OCI-LY7 (cell line): ENCODE data around the gene DNMT3A. TPM values are rescaled to one million over a fixed set of nuclear protein-coding genes. Genes with fewer than 3 reads are reported as not detected.

Source experiments
- BruUV-seq: library from RNA; stranded (reverse); fragments of 400-500 nt; replicated peaks from 2 replicates; lab custom pipeline; 2021; lab: Mats Ljungman, UMichigan
- CTCF ChIA-PET: fragments of 300-600 bp; sonication (Branson Sonifier 250); formaldehyde crosslinking; loops from one replicate; lab custom pipeline; 2022; ENCODE audit warnings: antibody characterized with exemption; ENCODE audit not compliant: unreplicated experiment; lab: Charles Lee
- POLR2A ChIA-PET: fragments of 300-600 bp; sonication (Branson Sonifier 250); formaldehyde crosslinking; loops from one replicate; lab custom pipeline; 2022; ENCODE audit warnings: antibody characterized with exemption; lab: Charles Lee
- DNase-seq: peaks from one replicate; pipeline ENCODE4 v3.0.0-alpha.2; 2015; ENCODE audit warnings: low spot score
- H2AFZ ChIP-seq: fragments of 200-600 bp; sonication (generic), shearing (Covaris generic); 2 replicates; pipeline ENCODE4 v1.6.1; 2014; ENCODE audit warnings: mild to moderate bottlenecking, antibody characterized with exemption, low read length, moderate library complexity
- H3K27ac ChIP-seq: fragments of 200-600 bp; sonication (generic); 2 replicates; pipeline ENCODE4 v1.5.1; 2014; ENCODE audit warnings: mixed run types, low read depth, mild to moderate bottlenecking, moderate library complexity, low read length, inconsistent platforms; ENCODE audit not compliant: poor library complexity, severe bottlenecking
- H3K36me3 ChIP-seq: fragments of 200-600 bp; sonication (generic); 2 replicates; pipeline ENCODE4 v1.6.1; 2014; ENCODE audit warnings: mild to moderate bottlenecking, antibody characterized with exemption, low read length, moderate library complexity, mixed read lengths; ENCODE audit not compliant: insufficient read depth
- H3K4me1 ChIP-seq: fragments of 200-600 bp; sonication (generic); 2 replicates; pipeline ENCODE4 v1.5.1; 2014; ENCODE audit warnings: mild to moderate bottlenecking, low read length; ENCODE audit not compliant: insufficient read depth, poor library complexity, severe bottlenecking
- H3K4me2 ChIP-seq: fragments of 200-600 bp; sonication (generic); 2 replicates; pipeline ENCODE4 v1.6.1; 2014; ENCODE audit warnings: mild to moderate bottlenecking, low read length
- H3K4me3 ChIP-seq: fragments of 200-600 bp; sonication (generic); 2 replicates; pipeline ENCODE4 v1.5.1; 2014; ENCODE audit warnings: mild to moderate bottlenecking, low read depth, low read length; ENCODE audit not compliant: poor library complexity, severe bottlenecking
- H3K79me2 ChIP-seq: fragments of 200-600 bp; sonication (generic); 2 replicates; pipeline ENCODE4 v1.6.1; 2016; ENCODE audit warnings: low read depth, mild to moderate bottlenecking, low read length, moderate library complexity, mixed read lengths; ENCODE audit not compliant: insufficient read depth
- H3K9me2 ChIP-seq: fragments of 200-600 bp; sonication (generic); 2 replicates; pipeline ENCODE4 v1.6.1; 2016; ENCODE audit warnings: mild to moderate bottlenecking, low read length, mixed read lengths; ENCODE audit not compliant: insufficient read depth
- H3K9me3 ChIP-seq: fragments of 200-600 bp; sonication (generic); 2 replicates; pipeline ENCODE4 v1.6.1; 2014; ENCODE audit warnings: mild to moderate bottlenecking, mixed run types, low read length, mixed read lengths
- H4K20me1 ChIP-seq: fragments of 200-600 bp; sonication (generic); 2 replicates; pipeline ENCODE4 v1.6.1; 2014; ENCODE audit warnings: mild to moderate bottlenecking, antibody characterized with exemption, low read length, moderate library complexity, mixed read lengths; ENCODE audit not compliant: insufficient read depth
- CTCF ChIP-seq: fragments of 200-600 bp; sonication (generic); conservative IDR thresholded peaks from 2 replicates; pipeline ENCODE4 v1.5.1; 2014; ENCODE audit warnings: mild to moderate bottlenecking, antibody characterized with exemption, low read length, moderate library complexity, mixed read lengths
- EZH2phosphoT487 ChIP-seq: fragments of 200-600 bp; sonication (generic); IDR thresholded peaks from 2 replicates; pipeline ENCODE4 v1.6.1; 2018; ENCODE audit warnings: low read depth, borderline replicate concordance, mild to moderate bottlenecking, mixed run types, antibody characterized with exemption, low read length, moderate library complexity, mixed read lengths
- intact Hi-C: fragments of 100-400 bp; cut with micrococcal nuclease; formaldehyde crosslinking; loops from one replicate; pipeline ENCODE4 v1.10.0; 2022; ENCODE audit not compliant: unreplicated experiment
- total RNA-seq, 2 experiments: library from RNA; depleted of rRNA in 1 of 2; stranded (reverse); fragments of >200 nt in 1 of 2; shearing (Covaris generic) in 1 of 2; gene quantifications; 2 replicates each; pipeline ENCODE4 v1.2.3, GENCODE V29; 2014 to 2022

DNMT3A gene
- total RNA-seq, 2 experiments from 2014 or later = 2.8 to 7.3 TPM

DNA sequence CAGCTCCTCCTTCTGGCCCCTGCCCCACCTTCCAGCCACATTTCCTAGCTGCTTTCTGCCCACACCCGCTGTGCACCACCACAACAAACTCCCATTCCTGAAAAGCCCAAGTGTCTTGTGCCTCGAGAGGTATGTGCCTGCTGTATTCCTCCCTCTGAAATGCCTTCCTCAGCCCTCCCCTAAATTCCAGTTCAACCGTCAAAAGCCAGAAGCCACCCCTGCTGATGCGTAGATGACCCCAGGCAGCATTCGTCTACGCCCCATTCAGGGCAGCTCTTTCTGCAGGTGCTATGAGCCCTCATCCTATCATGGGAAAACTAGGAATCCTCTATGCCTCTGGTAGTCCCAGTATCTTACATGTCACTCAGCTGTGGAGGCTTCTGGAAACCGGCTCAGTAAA, 71.7 kb downstream of the DNMT3A start:
- Histone ChIP-seq H3K4me1 (no peaks in the 10 kb centered on the region), H3K4me3 (no peak overlapping the region), H3K4me2 (no peak overlapping the region), H3K79me2 (no peaks in the 10 kb centered on the region), H2AFZ (no peak overlapping the region), H3K36me3 (no peaks in the 10 kb centered on the region), H3K27ac (no peak overlapping the region), H4K20me1 (no peaks in the 10 kb centered on the region; the same call in 1 of the 2 replicates), H3K9me3 (no peaks in the 10 kb centered on the region), H3K9me2 (no peaks in the 10 kb centered on the region)
- DNase-seq = no peak
- ChIA-PET CTCF (no interaction called here), POLR2A (interaction anchor here (2.3 kb wide), 1 partner anchor 24 kb away, joined by 7 read pairs; no protein-coding TSS in a partner anchor)
- TF ChIP-seq EZH2phosphoT487 = no peak
- no peak for TF ChIP-seq CTCF
- BruUV-seq = no TSS peak
- intact Hi-C loops = no loop called here

DNA sequence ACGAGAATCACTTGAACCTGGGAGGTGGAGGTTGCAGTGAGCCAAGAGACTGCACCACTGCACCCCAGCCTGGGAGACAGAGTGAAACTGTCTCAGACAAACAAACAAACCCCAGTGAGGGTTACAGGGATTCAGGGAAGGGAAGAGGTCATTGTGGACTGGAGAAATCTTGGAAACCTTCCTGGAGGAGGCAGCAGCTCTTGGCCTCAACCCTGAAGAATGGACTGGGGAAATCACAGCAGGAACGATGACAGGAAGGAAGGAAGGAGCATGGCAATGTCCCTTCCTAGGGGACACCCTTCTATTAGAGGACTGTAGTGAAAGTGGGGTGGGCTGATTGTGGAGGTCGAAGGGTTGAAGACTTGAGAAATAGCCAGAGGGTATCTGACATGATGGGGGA, 72.5 kb downstream of the DNMT3A start:
- H3K27ac ChIP-seq = no peak overlapping the region
- H4K20me1 ChIP-seq = no peaks in the 10 kb centered on the region; the same call in 1 of the 2 replicates
- no TSS peak for BruUV-seq
- no peak overlapping the region for H2AFZ ChIP-seq
- no peaks in the 10 kb centered on the region for H3K36me3 ChIP-seq
- H3K9me2 ChIP-seq = no peaks in the 10 kb centered on the region
- ChIA-PET POLR2A (interaction anchor here (2.3 kb wide), 1 partner anchor 25 kb away, joined by 7 read pairs; no protein-coding TSS in a partner anchor), CTCF (no interaction called here)
- TF ChIP-seq EZH2phosphoT487 (no peak), CTCF (no peak)
- H3K4me2 ChIP-seq = no peak overlapping the region
- H3K4me1 ChIP-seq = no peaks in the 10 kb centered on the region
- DNase-seq = no peak
- no peak overlapping the region for H3K4me3 ChIP-seq
- intact Hi-C loops = no loop called here
- no peaks in the 10 kb centered on the region for H3K9me3 ChIP-seq
- no peaks in the 10 kb centered on the region for H3K79me2 ChIP-seq

DNA sequence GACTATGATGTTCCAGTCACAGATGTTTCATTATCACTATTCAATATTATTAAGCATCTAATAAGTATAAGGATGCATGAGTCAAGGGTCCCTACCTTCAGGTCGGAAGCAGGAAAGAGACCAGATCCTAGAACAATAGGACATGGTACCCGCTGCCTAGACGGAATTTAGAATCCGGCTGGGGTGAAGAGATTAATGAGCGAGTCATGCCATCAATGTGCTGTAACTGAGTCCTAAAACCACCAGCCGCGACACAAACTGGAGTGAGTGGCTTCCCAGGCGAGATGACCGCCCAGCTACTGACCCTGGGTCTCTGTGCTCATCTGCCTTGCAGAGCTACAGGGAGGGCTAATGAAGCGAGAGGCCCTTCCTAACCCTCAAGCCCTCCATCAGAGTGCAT, 73.6 kb downstream of the DNMT3A start:
- Histone ChIP-seq H3K36me3 (no peaks in the 10 kb centered on the region), H3K9me3 (no peaks in the 10 kb centered on the region), H2AFZ (no peak overlapping the region), H4K20me1 (no peaks in the 10 kb centered on the region), H3K4me2 (no peak overlapping the region), H3K4me1 (no peaks in the 10 kb centered on the region), H3K9me2 (no peaks in the 10 kb centered on the region), H3K27ac (no peak overlapping the region), H3K4me3 (no peak overlapping the region), H3K79me2 (no peaks in the 10 kb centered on the region)
- TF ChIP-seq EZH2phosphoT487 (no peak), CTCF (no peak)
- no TSS peak for BruUV-seq
- ChIA-PET POLR2A (no interaction called here), CTCF (no interaction called here)
- no peak for DNase-seq
- intact Hi-C loops = no loop called here
